Right lobe of liver (tissue), 6 donors: ENCODE measurements around the gene PAGE4. TPM values are rescaled to one million over a fixed set of nuclear protein-coding genes. Genes with fewer than 3 reads are reported as not detected.

Experiments used
- ATAC-seq, 4 donors: fragments of 200-7000 bp; cut with Tn5 transposase; one replicate each; pipeline ENCODE4 v1.9.1; 2020; ENCODE audit warnings: mild to moderate bottlenecking in 4 of 4, moderate library complexity in 4 of 4
- DNase-seq, 3 donors: peaks; one replicate each; pipeline ENCODE4 v3.0.0-alpha.2; 2020
- H3K27ac ChIP-seq, 3 donors: fragments of 200-600 bp; one replicate each; pipeline ENCODE4 v1.8.0; 2022
- H3K27me3 ChIP-seq, 2 donors: fragments of 200-600 bp; one replicate each; pipeline ENCODE4 v1.8.0; 2022
- H3K36me3 ChIP-seq, 4 donors: fragments of 200-600 bp; sonication (generic) in 1 of 4; one replicate each; pipeline versions ENCODE4 v1.5.1 to v1.8.0; 2017 to 2022; ENCODE audit warnings: control low read depth in 1 of 4
- H3K4me1 ChIP-seq, 4 donors: fragments of 200-600 bp; sonication (generic) in 1 of 4; one replicate each; pipeline versions ENCODE4 v1.5.1 to v1.8.0; 2017 to 2022; ENCODE audit warnings: control low read depth in 1 of 4
- H3K4me3 ChIP-seq, 3 donors: fragments of 200-600 bp; one replicate each; pipeline ENCODE4 v1.8.0; 2022
- H3K9me3 ChIP-seq, 4 donors: fragments of 200-600 bp; sonication (generic) in 1 of 4; one replicate each; pipeline versions ENCODE4 v1.5.1 to v1.8.0; 2017 to 2022; ENCODE audit warnings: control low read depth in 1 of 4
- CTCF ChIP-seq, 4 donors: fragments of 200-600 bp in 3 of 4; fragments of 450-650 bp in 1 of 4; IDR thresholded peaks; one replicate each; pipeline versions ENCODE4 v1.5.1 to v1.8.0; 2016 to 2022; ENCODE audit warnings: antibody characterized with exemption in 4 of 4, mild to moderate bottlenecking in 2 of 4
- POLR2A ChIP-seq: fragments of 450-650 bp; IDR thresholded peaks from one replicate; pipeline ENCODE4 v1.6.1; 2017; ENCODE audit warnings: antibody characterized with exemption, mild to moderate bottlenecking
- WGBS: methylation state at CpG from one replicate; pipeline ENCODE4 v1.1.6; 2018; ENCODE audit warnings: low coverage, low lambda C conversion rate; ENCODE audit not compliant: insufficient coverage; ENCODE audit errors: missing lambda C conversion rate; 5-methylcytosine and 5-hydroxymethylcytosine counted together
- intact Hi-C, 2 donors: fragments of 100-400 bp; cut with DNase I; formaldehyde crosslinking; loops; one replicate each; pipeline versions ENCODE4 v1.11.2 to v1.14.1; 2022
- total RNA-seq, 6 experiments: library from RNA; depleted of rRNA in 2 of 6; stranded (reverse); fragments of >200 nt in 2 of 6; fragmentation: NEBNext Ultra II Directional in 3 of 6; extraction: Animal tissue kit (Norgen Biotek cat#: 25700) in 3 of 6; gene quantifications; one replicate each; pipeline versions ENCODE4 v1.1.0 to v1.2.4, GENCODE V29; 2016 to 2023
- donor health status: DM: no; HTN: yes; CAD: no.
- donor health status: DM: no; HTN: no; CAD: no.
- donor health status: DM: no; HTN: no; CAD: no.
- donor health status: DM: no; HTN: yes; CAD: no.
- donor health status: DM: no; HTN: yes; CAD: no.

The PAGE4 gene
- total RNA-seq, 6 experiments from 2014 or later, result 0.98 TPM; not detected in 5

- no CpG with 5 or more reads among the region's 12 CpGs for WGBS
Observed at GRCh38 chrX:49880668-49881067, 51.6 kb downstream of the PAGE4 start.

More at GRCh38 chrX:49880668-49881067, 51.6 kb downstream of the PAGE4 start:
- intact Hi-C loops, result no loop called here
- Histone ChIP-seq H3K27ac (no peak overlapping the region), H3K9me3 (no peaks in the 10 kb centered on the region), H3K4me3 (no peak overlapping the region), H3K4me1 (peaks cover 0 to 13% (median 0%) of the 10 kb centered on the region in 4 donors), H3K36me3 (no peaks in the 10 kb centered on the region), H3K27me3 (no peaks in the 10 kb centered on the region)
- no peak for ATAC-seq
- DNase-seq, result no peak
- TF ChIP-seq POLR2A (no peak), CTCF (IDR thresholded peaks at IDR 0.05) (no peak)

Other genes with a start within 250 kb of the PAGE4 start
- gene GAGE12H, start 249.4 kb upstream of the PAGE4 start, total RNA-seq, result not detected
- not detected for gene GAGE2A, start 239.8 kb upstream of the PAGE4 start, total RNA-seq
- not detected for gene GAGE1, start 230.3 kb upstream of the PAGE4 start, total RNA-seq
- gene PAGE1, start 133.3 kb upstream of the PAGE4 start, total RNA-seq, result not detected
- gene USP27X, start 50.2 kb downstream of the PAGE4 start, total RNA-seq, result 1 to 10 TPM in 4 of 6 experiments, under 1 TPM in 2; 0.68 to 1.5 (median 1.2) TPM
- 10 to 100 TPM in 5 of 6 experiments, 1 to 10 TPM in 1; 9.7 to 26.5 (median 14.0) TPM for gene CLCN5, start 93.3 kb downstream of the PAGE4 start, total RNA-seq